ENCODE results near the gene H2BW2.
"Not testable (repeated sequence)": the region's sequence is repeated elsewhere in the genome, so short reads cannot be mapped to it uniquely, and the experiment has no call there.

- TF ChIP-seq CTCF (IDR thresholded peaks at IDR 0.05; ENCODE audit: low read depth, low read length); EZH2phosphoT487 (IDR thresholded peaks at IDR 0.05; ENCODE audit: low read depth): not testable (repeated sequence)
Measured at GRCh38 chrX:104075778-104076445, 36.2 kb downstream of the H2BW2 start, which contains the start of gene TMSB15C.
